Coronary artery (tissue), 2 donors: ENCODE data around the gene RAPGEF6.

Experiments used
- DNase-seq: peaks from one replicate; pipeline ENCODE4 v3.0.0-alpha.2; 2017; ENCODE audit warnings: low spot score
- H3K27ac ChIP-seq, 2 donors: fragments of 200-600 bp; sonication (generic); one replicate each; pipeline ENCODE4 v1.5.1; 2016 to 2019
- H3K4me3 ChIP-seq: fragments of 200-600 bp; sonication (generic); 2 replicates; pipeline ENCODE4 v1.5.1; 2016; ENCODE audit warnings: mild to moderate bottlenecking, moderate library complexity
- CTCF ChIP-seq: fragments of 200-600 bp; sonication (generic); IDR thresholded peaks from one replicate; pipeline ENCODE4 v1.5.1; 2019; ENCODE audit warnings: antibody characterized with exemption

Gene RAPGEF6

GRCh38 chr5:131460867-131461572 lies 174.0 kb downstream of the RAPGEF6 start:
- no peak for TF ChIP-seq CTCF
- DNase-seq, result no peak
- Histone ChIP-seq H3K27ac (no peak overlapping the region), H3K4me3 (no peak overlapping the region)

GRCh38 chr5:131460133-131460532 lies 174.9 kb downstream of the RAPGEF6 start:
- Histone ChIP-seq H3K27ac (no peak overlapping the region), H3K4me3 (no peak overlapping the region)
- no peak for DNase-seq
- no peak for TF ChIP-seq CTCF

GRCh38 chr5:131459216-131459615 lies 175.8 kb downstream of the RAPGEF6 start:
- Histone ChIP-seq H3K27ac (no peak overlapping the region), H3K4me3 (no peak overlapping the region)
- TF ChIP-seq CTCF, result no peak
- DNase-seq, result no peak

GRCh38 chr5:131457193-131457592 lies 177.8 kb downstream of the RAPGEF6 start:
- no peak for DNase-seq
- no peak overlapping the region for H3K27ac ChIP-seq
- no peak for TF ChIP-seq CTCF
- H3K4me3 ChIP-seq, result no peak overlapping the region

- DNase-seq, result no peak
- no peak for TF ChIP-seq CTCF
- Histone ChIP-seq H3K27ac (no peak overlapping the region), H3K4me3 (no peak overlapping the region)
Observed at GRCh38 chr5:131450941-131451340, 184.1 kb downstream of the RAPGEF6 start.

- DNase-seq, result no peak
- H3K4me3 ChIP-seq, result no peak overlapping the region
- TF ChIP-seq CTCF, result no peak
- H3K27ac ChIP-seq, result no peak overlapping the region
Observed at GRCh38 chr5:131441184-131441583, 193.8 kb downstream of the RAPGEF6 start.

- H3K4me3 ChIP-seq, result no peak overlapping the region
- no peak overlapping the region for H3K27ac ChIP-seq
- no peak for DNase-seq
- TF ChIP-seq CTCF, result no peak
Observed at GRCh38 chr5:131436081-131436480, 198.9 kb downstream of the RAPGEF6 start.
